IMR-90 (cell line): ENCODE results near the gene AQP7. TPM values are rescaled to one million over a fixed set of nuclear protein-coding genes. Genes with fewer than 3 reads are reported as not detected.
A peak's percentile ranks its signal among the peaks of the same experiment; 100 is the strongest.

Experiments used
- ATAC-seq: fragments of 200-7000 bp; cut with Tn5 transposase; 2 replicates; pipeline ENCODE4 v1.9.1; 2020; ENCODE audit warnings: low read depth, mild to moderate bottlenecking, moderate library complexity
- BruUV-seq: library from RNA; stranded (reverse); fragments of 400-500 nt; replicated peaks from 2 replicates; lab custom pipeline; 2021; lab: Mats Ljungman, UMichigan
- CTCF ChIA-PET: fragments of 300-600 bp; formaldehyde crosslinking; extraction: SDS; loops from one replicate; lab custom pipeline; 2021; ENCODE audit warnings: antibody characterized with exemption; lab: Yijun Ruan, JAX
- POLR2A ChIA-PET: fragments of 300-600 bp; sonication (Branson Sonifier 250); formaldehyde crosslinking; loops from one replicate; lab custom pipeline; 2022; ENCODE audit warnings: antibody characterized with exemption; ENCODE audit not compliant: unreplicated experiment; lab: Charles Lee
- DNase-seq: peaks from one replicate; pipeline ENCODE4 v3.0.0; 2013
- H2AFZ ChIP-seq: replicated peaks from 2 replicates; pipeline ENCODE3; 2013; ENCODE audit warnings: low read length, mild to moderate bottlenecking; ENCODE audit not compliant: poor library complexity
- H2AK5ac ChIP-seq: 2 replicates; pipeline ENCODE4 v1.6.1; 2013; ENCODE audit warnings: low read depth, low read length, inconsistent platforms
- H2AK9ac ChIP-seq: replicated peaks from 2 replicates; pipeline ENCODE3; 2013; ENCODE audit warnings: mild to moderate bottlenecking, low read depth, low read length, moderate library complexity; ENCODE audit not compliant: poor library complexity
- H2BK120ac ChIP-seq: 2 replicates; pipeline ENCODE4 v1.6.1; 2013; ENCODE audit warnings: low read depth, low read length, inconsistent platforms
- H2BK15ac ChIP-seq: 3 replicates; pipeline ENCODE4 v1.6.1; 2013; ENCODE audit warnings: low read depth, low read length, inconsistent platforms
- H2BK20ac ChIP-seq: 2 replicates; pipeline ENCODE4 v1.6.1; 2013; ENCODE audit warnings: low read depth, mild to moderate bottlenecking, inconsistent platforms, low read length, moderate library complexity
- H2BK5ac ChIP-seq: 2 replicates; pipeline ENCODE4 v1.6.1; 2013; ENCODE audit warnings: mild to moderate bottlenecking, low read depth, low read length, inconsistent platforms; ENCODE audit not compliant: poor library complexity, severe bottlenecking
- H3K14ac ChIP-seq: replicated peaks from 2 replicates; pipeline ENCODE4 v1.6.1; 2013; ENCODE audit warnings: low read depth, low read length, inconsistent platforms
- H3K18ac ChIP-seq: 2 replicates; pipeline ENCODE4 v1.6.1; 2013; ENCODE audit warnings: low read depth, low read length, control low read depth
- H3K23ac ChIP-seq: 2 replicates; pipeline ENCODE4 v1.6.1; 2013; ENCODE audit warnings: low read depth, low read length, inconsistent platforms
- H3K27ac ChIP-seq: 2 replicates; pipeline ENCODE4 v1.5.1; 2013; ENCODE audit warnings: mild to moderate bottlenecking, control low read depth, low read length; ENCODE audit not compliant: insufficient read depth
- H3K27me3 ChIP-seq: 2 replicates; pipeline ENCODE4 v1.6.1; 2013; ENCODE audit warnings: low read length; ENCODE audit not compliant: control insufficient read depth, insufficient read depth
- H3K36me3 ChIP-seq: 2 replicates; pipeline ENCODE4 v1.6.1; 2013; ENCODE audit warnings: low read length, mixed read lengths; ENCODE audit not compliant: control insufficient read depth, insufficient read depth
- H3K4ac ChIP-seq: 2 replicates; pipeline ENCODE4 v1.6.1; 2013; ENCODE audit warnings: low read depth, low read length, inconsistent platforms
- H3K4me1 ChIP-seq: 2 replicates; pipeline ENCODE4 v1.6.1; 2013; ENCODE audit warnings: low read length, mixed read lengths; ENCODE audit not compliant: control insufficient read depth, insufficient read depth
- H3K4me2 ChIP-seq: 2 replicates; pipeline ENCODE4 v1.6.1; 2013; ENCODE audit warnings: low read depth, mild to moderate bottlenecking, control low read depth, low read length, moderate library complexity
- H3K4me3 ChIP-seq: 2 replicates; pipeline ENCODE4 v1.5.1; 2013; ENCODE audit warnings: low read depth, mild to moderate bottlenecking, control low read depth, low read length, moderate library complexity; ENCODE audit not compliant: insufficient read depth
- H3K56ac ChIP-seq: 2 replicates; pipeline ENCODE4 v1.6.1; 2013; ENCODE audit warnings: low read length, inconsistent platforms; ENCODE audit not compliant: insufficient read depth; ENCODE audit errors: extremely low read depth
- H3K79me1 ChIP-seq, 2 experiments: 2 replicates each; pipeline ENCODE4 v1.6.1; 2013; ENCODE audit warnings: low read length in 2 of 2, inconsistent platforms in 1 of 2, low read depth in 1 of 2
- H3K9ac ChIP-seq: 2 replicates; pipeline ENCODE4 v1.6.1; 2013; ENCODE audit warnings: low read depth, low read length, control low read depth
- H3K9me1 ChIP-seq: 2 replicates; pipeline ENCODE4 v1.6.1; 2013; ENCODE audit warnings: low read length, inconsistent platforms; ENCODE audit not compliant: insufficient read depth
- H3K9me3 ChIP-seq: 2 replicates; pipeline ENCODE4 v1.6.1; 2013; ENCODE audit warnings: low read length; ENCODE audit not compliant: control insufficient read depth, insufficient read depth
- H4K20me1 ChIP-seq: 2 replicates; pipeline ENCODE4 v1.6.1; 2013; ENCODE audit warnings: low read length, inconsistent platforms; ENCODE audit not compliant: insufficient read depth
- H4K5ac ChIP-seq: 2 replicates; pipeline ENCODE4 v1.6.1; 2013; ENCODE audit warnings: mild to moderate bottlenecking, low read depth, low read length, control low read depth
- H4K8ac ChIP-seq, 2 experiments: 2 replicates each; pipeline ENCODE4 v1.6.1; 2013; ENCODE audit warnings: low read depth in 2 of 2, low read length in 2 of 2, control low read depth in 1 of 2, inconsistent platforms in 1 of 2
- H4K91ac ChIP-seq: 2 replicates; pipeline ENCODE4 v1.6.1; 2013; ENCODE audit warnings: low read depth, low read length, inconsistent platforms; ENCODE audit not compliant: insufficient read depth
- BHLHE40 ChIP-seq: fragments of 150-350 bp; IDR thresholded peaks from 2 replicates; pipeline ENCODE4 v1.6.1; 2016; ENCODE audit warnings: mild to moderate bottlenecking, low read depth, low read length
- CEBPB ChIP-seq: IDR thresholded peaks from 2 replicates; pipeline ENCODE4 v1.6.1; 2012; ENCODE audit warnings: low read depth, low read length, improper control_type of control experiment
- CHD1 ChIP-seq: IDR thresholded peaks from 2 replicates; pipeline ENCODE4 v1.6.1; 2012; ENCODE audit warnings: low read depth, low read length, improper control_type of control experiment
- CTCF ChIP-seq: conservative IDR thresholded peaks from 2 replicates; pipeline ENCODE4 v1.5.1; 2012; ENCODE audit warnings: mild to moderate bottlenecking, low read depth, low read length, improper control_type of control experiment
- ELK1 ChIP-seq: fragments of 150-350 bp; IDR thresholded peaks from 2 replicates; pipeline ENCODE4 v1.6.1; 2016; ENCODE audit warnings: low read depth, mild to moderate bottlenecking, low read length, moderate library complexity, borderline replicate concordance
- FOS ChIP-seq: fragments of 150-350 bp; IDR thresholded peaks from 2 replicates; pipeline ENCODE4 v1.6.1; 2016; ENCODE audit warnings: low read depth, low read length
- MAFK ChIP-seq: IDR thresholded peaks from 2 replicates; pipeline ENCODE4 v1.6.1; 2012; ENCODE audit warnings: low read depth, low read length, improper control_type of control experiment
- MAZ ChIP-seq: IDR thresholded peaks from 2 replicates; pipeline ENCODE4 v1.6.1; 2012; ENCODE audit warnings: low read depth, mild to moderate bottlenecking, low read length, improper control_type of control experiment, moderate library complexity, borderline replicate concordance
- MXI1 ChIP-seq: IDR thresholded peaks from 2 replicates; pipeline ENCODE4 v1.6.1; 2012; ENCODE audit warnings: low read depth, mild to moderate bottlenecking, low read length, moderate library complexity, borderline replicate concordance
- NFE2L2 ChIP-seq: fragments of 150-350 bp; IDR thresholded peaks from 2 replicates; pipeline ENCODE4 v1.6.1; 2016; ENCODE audit warnings: low read depth, mild to moderate bottlenecking, low read length
- POLR2A ChIP-seq: IDR thresholded peaks from 2 replicates; pipeline ENCODE4 v1.6.1; 2012; ENCODE audit warnings: mild to moderate bottlenecking, low read depth, low read length
- RAD21 ChIP-seq: IDR thresholded peaks from 2 replicates; pipeline ENCODE4 v1.6.1; 2012; ENCODE audit warnings: low read length, improper control_type of control experiment
- RCOR1 ChIP-seq: IDR thresholded peaks from 2 replicates; pipeline ENCODE4 v1.6.1; 2012; ENCODE audit warnings: mild to moderate bottlenecking, low read length, improper control_type of control experiment; ENCODE audit not compliant: insufficient replicate concordance
- RFX5 ChIP-seq: IDR thresholded peaks from 2 replicates; pipeline ENCODE4 v1.8.0; 2012; ENCODE audit warnings: low read depth, mild to moderate bottlenecking, low read length, moderate library complexity
- SMC3 ChIP-seq: fragments of 150-350 bp; IDR thresholded peaks from 2 replicates; pipeline ENCODE4 v1.6.1; 2016; ENCODE audit warnings: low read depth, mild to moderate bottlenecking, antibody characterized with exemption, low read length, moderate library complexity
- USF2 ChIP-seq: fragments of 150-350 bp; IDR thresholded peaks from 2 replicates; pipeline ENCODE4 v1.6.1; 2017; ENCODE audit warnings: mild to moderate bottlenecking, antibody characterized with exemption, low read length, low read depth
- WGBS, 2 experiments: methylation state at CpG; one replicate each; pipeline versions ENCODE4 v1.1.5 to v1.1.7; 2013; ENCODE audit warnings: missing lambda C conversion rate in 2 of 2; ENCODE audit not compliant: insufficient read length in 1 of 2; ENCODE audit errors: extremely low coverage in 2 of 2; 5-methylcytosine and 5-hydroxymethylcytosine counted together
- dilution Hi-C: fragments of 300-500 bp; cut with HindIII; formaldehyde crosslinking; loops from one replicate; pipeline ENCODE4 v1.14.3; 2018; ENCODE audit warnings: low sequenced_read_pairs; ENCODE audit not compliant: unreplicated experiment
- in situ Hi-C: fragments of 300-500 bp; cut with MboI; formaldehyde crosslinking; loops from 3 replicates; pipeline ENCODE4 v1.14.3; 2019; ENCODE audit warnings: low sequenced_read_pairs, inconsistent platforms, mixed read lengths
- intact Hi-C: fragments of 100-400 bp; cut with micrococcal nuclease; formaldehyde crosslinking; loops from 2 replicates; pipeline ENCODE4 v1.10.0; 2022
- polyA plus RNA-seq, 3 experiments: library from polyadenylated mRNA; depleted of rRNA; stranded (reverse); fragments of >200 nt; gene quantifications; 2 replicates each; pipeline ENCODE4 v1.2.3, GENCODE V29; 2012; ENCODE audit warnings: low replicate concordance in 1 of 3
- total RNA-seq: library from RNA; depleted of rRNA; stranded (reverse); fragments of >200 nt; gene quantifications from 2 replicates; pipeline ENCODE4 v1.2.3, GENCODE V29; 2012

AQP7 gene
- total and polyA plus RNA-seq, 2 of the 4 experiments (the other 2 are of a cell fraction), result 0.07 TPM; not detected in 1

GRCh38 chr9:33381231-33381791, 21.1 kb downstream of the AQP7 start:
- no peak overlapping the region for H3K9ac ChIP-seq
- DNase-seq, result peak; percentile 32
- no peak overlapping the region for H2AK5ac ChIP-seq
- H2BK120ac ChIP-seq, result no peak overlapping the region
- H2BK20ac ChIP-seq, result no peak overlapping the region
- no peak overlapping the region for H3K27ac ChIP-seq
- TF ChIP-seq FOS, result no peak
- no peak for TF ChIP-seq SMC3
- TF ChIP-seq RFX5, result no peak
- TF ChIP-seq RAD21, result no peak
- no peak for TF ChIP-seq RCOR1
- no peak for TF ChIP-seq MAZ
- TF ChIP-seq NFE2L2, result no peak
- no peak for TF ChIP-seq MXI1
- no peak for TF ChIP-seq BHLHE40
- no peak for TF ChIP-seq CTCF
- no peak for TF ChIP-seq CHD1
- no peak for TF ChIP-seq ELK1
- no peak for TF ChIP-seq POLR2A
- no peak for TF ChIP-seq MAFK
- no peak for TF ChIP-seq CEBPB
- TF ChIP-seq USF2, result no peak
- ATAC-seq, result peak; percentile 53
- H4K20me1 ChIP-seq, result no peaks in the 10 kb centered on the region
- no peak overlapping the region for H3K56ac ChIP-seq
- dilution Hi-C loops (no loop called here), intact Hi-C loops (no loop called here), in situ Hi-C loops (no loop called here)
- no peak overlapping the region for H3K23ac ChIP-seq
- no peak overlapping the region for H3K4me2 ChIP-seq
- H3K4me3 ChIP-seq, result no peak overlapping the region
- no peak overlapping the region for H3K14ac ChIP-seq
- peak overlapping the region; percentile 72 for H2AFZ ChIP-seq
- no peaks in the 10 kb centered on the region for H3K4me1 ChIP-seq
- no peak overlapping the region for H4K8ac ChIP-seq
- H4K91ac ChIP-seq, result no peak overlapping the region
- no peaks in the 10 kb centered on the region for H3K9me1 ChIP-seq
- CTCF ChIA-PET, result no interaction called here
- H2AK9ac ChIP-seq, result peak overlapping the region; percentile 9
- no peak overlapping the region for H4K5ac ChIP-seq
- H3K4ac ChIP-seq, result no peak overlapping the region
- no peaks in the 10 kb centered on the region for H3K79me1 ChIP-seq
- WGBS, 2 experiments, result 49% methylated on average over 3 of the region's 11 CpGs; no CpG with 5 or more reads in 1 of the 2 experiments
- BruUV-seq, result no TSS peak
- no peak overlapping the region for H2BK15ac ChIP-seq
- no peak overlapping the region for H3K18ac ChIP-seq
- no peaks in the 10 kb centered on the region for H3K9me3 ChIP-seq
- no peak overlapping the region for H2BK5ac ChIP-seq
- H3K27me3 ChIP-seq, result no peaks in the 10 kb centered on the region
- H3K36me3 ChIP-seq, result no peaks in the 10 kb centered on the region
- POLR2A ChIA-PET, result no interaction called here
